H1 (cell line): ENCODE data around the gene STEAP2. TPM values are rescaled to one million over a fixed set of nuclear protein-coding genes. Genes with fewer than 3 reads are reported as not detected.

Experiments used
- CTCF ChIA-PET: fragments of 300-600 bp; sonication (Branson Sonifier 250); formaldehyde crosslinking; loops from one replicate; lab custom pipeline; 2021; ENCODE audit not compliant: partially characterized antibody; lab: Charles Lee
- POLR2A ChIA-PET: fragments of 300-600 bp; sonication (Branson Sonifier 250); formaldehyde crosslinking; loops from one replicate; lab custom pipeline; 2021; ENCODE audit warnings: inconsistent platforms; ENCODE audit not compliant: partially characterized antibody; lab: Charles Lee
- DNase-seq, 2 experiments: peaks; one replicate each; pipeline versions ENCODE4 v3.0.0 to v3.0.0-alpha.2; 2010 to 2022; ENCODE audit warnings: low spot score in 2 of 2, low read depth in 1 of 2, mixed read lengths in 1 of 2
- FAIRE-seq: peaks from 2 replicates; lab custom pipeline; 2011; peaks lifted over from hg19 to GRCh38; lab: Jason Lieb, UNC
- H2AFZ ChIP-seq: 2 replicates; pipeline ENCODE4 v1.8.1; 2012; ENCODE audit warnings: low read length, inconsistent platforms
- H2AK5ac ChIP-seq: 2 replicates; pipeline ENCODE4 v1.6.1; 2013; ENCODE audit warnings: low read depth, low read length
- H2BK120ac ChIP-seq: replicated peaks from 2 replicates; pipeline ENCODE3; 2013; ENCODE audit warnings: low read depth, low read length, inconsistent platforms
- H2BK12ac ChIP-seq: 2 replicates; pipeline ENCODE4 v1.6.1; 2013; ENCODE audit warnings: low read depth, low read length
- H2BK15ac ChIP-seq: 2 replicates; pipeline ENCODE4 v1.6.1; 2013; ENCODE audit warnings: low read length
- H2BK20ac ChIP-seq: 2 replicates; pipeline ENCODE4 v1.6.1; 2013; ENCODE audit warnings: low read length
- H2BK5ac ChIP-seq: 2 replicates; pipeline ENCODE4 v1.6.1; 2013; ENCODE audit warnings: low read depth, low read length
- H3K14ac ChIP-seq: 2 replicates; pipeline ENCODE4 v1.6.1; 2013; ENCODE audit warnings: inconsistent platforms; ENCODE audit not compliant: insufficient read length
- H3K18ac ChIP-seq: 2 replicates; pipeline ENCODE4 v1.6.1; 2013; ENCODE audit warnings: low read length; ENCODE audit errors: extremely low read depth
- H3K23ac ChIP-seq: 2 replicates; pipeline ENCODE4 v1.6.1; 2013; ENCODE audit warnings: inconsistent platforms; ENCODE audit not compliant: insufficient read length
- H3K23me2 ChIP-seq: 2 replicates; pipeline ENCODE4 v1.6.1; 2013; ENCODE audit warnings: low read depth, low read length
- H3K27ac ChIP-seq: 2 replicates; pipeline ENCODE4 v1.6.1; 2011; ENCODE audit warnings: low read depth, low read length, inconsistent platforms
- H3K27me3 ChIP-seq, 4 experiments: replicated peaks in 1 of 4; 1 replicate in 1 of 4; 2 replicates in 3 of 4; pipeline versions ENCODE4 v1.6.1 to v1.8.1; 2011 to 2013; ENCODE audit warnings: low read length in 3 of 4, mild to moderate bottlenecking in 3 of 4, inconsistent platforms in 2 of 4, mixed read lengths in 2 of 4, moderate library complexity in 1 of 4; ENCODE audit not compliant: control insufficient read depth in 3 of 4, insufficient read depth in 3 of 4; ENCODE audit errors: extremely low read depth in 1 of 4
- H3K36me3 ChIP-seq, 4 experiments: 2 replicates each; pipeline versions ENCODE4 v1.6.1 to v1.8.1; 2011 to 2013; ENCODE audit warnings: mild to moderate bottlenecking in 4 of 4, low read length in 3 of 4, moderate library complexity in 2 of 4, control low read depth in 1 of 4, inconsistent platforms in 1 of 4; ENCODE audit not compliant: insufficient read depth in 4 of 4, control insufficient read depth in 2 of 4
- H3K4ac ChIP-seq: replicated peaks from 2 replicates; pipeline ENCODE3; 2013; ENCODE audit warnings: low read length, low read depth, mixed read lengths, inconsistent platforms; ENCODE audit not compliant: insufficient read length
- H3K4me1 ChIP-seq, 4 experiments: replicated peaks in 1 of 4; 1 replicate in 1 of 4; 2 replicates in 3 of 4; pipeline versions ENCODE4 v1.6.1 to v1.8.1; 2011 to 2013; ENCODE audit warnings: low read length in 3 of 4, inconsistent platforms in 2 of 4, mixed read lengths in 1 of 4; ENCODE audit not compliant: insufficient read depth in 4 of 4, control insufficient read depth in 3 of 4
- H3K4me2 ChIP-seq, 2 experiments: 2 replicates each; pipeline versions ENCODE4 v1.6.1 to v1.8.1; 2011 to 2013; ENCODE audit warnings: low read depth in 2 of 2, low read length in 2 of 2, control low read depth in 1 of 2, inconsistent platforms in 1 of 2, mild to moderate bottlenecking in 1 of 2; ENCODE audit not compliant: insufficient read depth in 1 of 2
- H3K4me3 ChIP-seq, 4 experiments: fragments of 200-600, 300-600 bp in 1 of 4; sonication (generic), shearing (Covaris generic), sonication (Bioruptor Twin) in 1 of 4; 2 replicates each; pipeline versions ENCODE4 v1.5.1 to v1.8.1; 2011 to 2016; ENCODE audit warnings: low read length in 4 of 4, low read depth in 3 of 4, control low read depth in 2 of 4, inconsistent platforms in 2 of 4, mild to moderate bottlenecking in 2 of 4, mixed read lengths in 1 of 4, moderate library complexity in 1 of 4; ENCODE audit not compliant: insufficient read depth in 2 of 4; ENCODE audit errors: extremely low read depth in 1 of 4
- H3K56ac ChIP-seq: replicated peaks from 2 replicates; pipeline ENCODE3; 2013; ENCODE audit warnings: low read depth, mild to moderate bottlenecking, mixed read lengths, low read length, inconsistent platforms; ENCODE audit not compliant: insufficient read length
- H3K79me1 ChIP-seq: 2 replicates; pipeline ENCODE4 v1.6.1; 2013; ENCODE audit warnings: low read depth, low read length, control low read depth
- H3K79me2 ChIP-seq, 2 experiments: 2 replicates each; pipeline versions ENCODE4 v1.6.1 to v1.8.1; 2012 to 2013; ENCODE audit warnings: low read length in 2 of 2, mild to moderate bottlenecking in 2 of 2, inconsistent platforms in 1 of 2; ENCODE audit not compliant: insufficient read depth in 2 of 2, control insufficient read depth in 1 of 2
- H3K9ac ChIP-seq, 4 experiments: replicated peaks in 1 of 4; 1 replicate in 1 of 4; 2 replicates in 3 of 4; pipeline versions ENCODE4 v1.6.1 to v1.8.1; 2011 to 2013; ENCODE audit warnings: low read depth in 3 of 4, low read length in 3 of 4, control low read depth in 2 of 4, mild to moderate bottlenecking in 2 of 4, moderate library complexity in 2 of 4, inconsistent platforms in 1 of 4; ENCODE audit errors: extremely low read depth in 1 of 4
- H3K9me3 ChIP-seq, 2 experiments: 2 replicates each; pipeline versions ENCODE4 v1.6.1 to v1.8.1; 2012 to 2013; ENCODE audit warnings: mild to moderate bottlenecking in 2 of 2, moderate library complexity in 2 of 2, control low read depth in 1 of 2, inconsistent platforms in 1 of 2, low read depth in 1 of 2, low read length in 1 of 2, mixed read lengths in 1 of 2; ENCODE audit not compliant: insufficient read depth in 2 of 2
- H4K20me1 ChIP-seq, 2 experiments: replicated peaks in 1 of 2; 2 replicates each; pipeline versions ENCODE3 to v1.8.1; 2011 to 2013; ENCODE audit warnings: inconsistent platforms in 2 of 2, low read length in 2 of 2, mild to moderate bottlenecking in 1 of 2; ENCODE audit not compliant: insufficient read depth in 2 of 2, control insufficient read depth in 1 of 2
- H4K5ac ChIP-seq: 2 replicates; pipeline ENCODE4 v1.6.1; 2013; ENCODE audit warnings: low read length, low read depth, mixed read lengths, inconsistent platforms; ENCODE audit not compliant: insufficient read length
- H4K8ac ChIP-seq: 2 replicates; pipeline ENCODE4 v1.8.0; 2013; ENCODE audit warnings: mild to moderate bottlenecking, moderate library complexity, low read length, inconsistent platforms; ENCODE audit not compliant: insufficient read depth; ENCODE audit errors: extremely low read depth
- H4K91ac ChIP-seq: replicated peaks from 2 replicates; pipeline ENCODE3; 2013; ENCODE audit warnings: low read length, mixed read lengths, inconsistent platforms; ENCODE audit not compliant: insufficient read length
- CHD1 ChIP-seq: IDR thresholded peaks from 2 replicates; pipeline ENCODE4 v1.6.1; 2012; ENCODE audit warnings: low read depth, low read length, improper control_type of control experiment
- CTBP2 ChIP-seq: IDR thresholded peaks from 2 replicates; pipeline ENCODE4 v1.7.0; 2011; ENCODE audit warnings: borderline replicate concordance, mild to moderate bottlenecking, moderate library complexity, mixed read lengths, low read length; ENCODE audit not compliant: insufficient read depth, insufficient read length
- CTCF ChIP-seq, 3 experiments: IDR thresholded peaks; 1 replicate in 2 of 3; 2 replicates in 1 of 3; pipeline versions ENCODE4 v1.5.1 to v1.6.1; 2011; ENCODE audit warnings: low read length in 3 of 3, mild to moderate bottlenecking in 3 of 3, inconsistent platforms in 2 of 3, low read depth in 1 of 3, moderate library complexity in 1 of 3; ENCODE audit not compliant: insufficient read depth in 1 of 3; ENCODE audit errors: control extremely low read depth in 1 of 3
- FOSL1 ChIP-seq: IDR thresholded peaks from 2 replicates; pipeline ENCODE4 v1.6.1; 2011; ENCODE audit warnings: mild to moderate bottlenecking, low read depth, low read length, moderate library complexity; ENCODE audit not compliant: insufficient read depth
- HDAC6 ChIP-seq: IDR thresholded peaks from one replicate; pipeline ENCODE4 v1.7.1; 2012; ENCODE audit warnings: low read depth, mild to moderate bottlenecking, inconsistent platforms, low read length, moderate library complexity
- KDM5A ChIP-seq: fragments of 200-600 bp; IDR thresholded peaks from 2 replicates; pipeline ENCODE4 v1.7.1; 2012; ENCODE audit warnings: mild to moderate bottlenecking, low read length, inconsistent platforms, mixed read lengths
- NRF1 ChIP-seq: IDR thresholded peaks from 2 replicates; pipeline ENCODE4 v1.6.1; 2011; ENCODE audit warnings: mild to moderate bottlenecking, low read depth, low read length, improper control_type of control experiment
- POU5F1 ChIP-seq: IDR thresholded peaks from 2 replicates; pipeline ENCODE4 v1.6.1; 2011; ENCODE audit warnings: low read depth, mild to moderate bottlenecking, low read length, moderate library complexity
- SP4 ChIP-seq: IDR thresholded peaks from 2 replicates; pipeline ENCODE4 v1.6.1; 2012; ENCODE audit warnings: low read length, inconsistent platforms
- SUZ12 ChIP-seq: fragments of 200-600 bp; sonication (generic); IDR thresholded peaks from 2 replicates; pipeline ENCODE4 v1.6.1; 2012; ENCODE audit warnings: mild to moderate bottlenecking, inconsistent platforms, low read length, moderate library complexity, mixed read lengths
- USF2 ChIP-seq: IDR thresholded peaks from 2 replicates; pipeline ENCODE4 v1.6.1; 2011; ENCODE audit warnings: low read length, improper control_type of control experiment
- WGBS, 2 experiments: shearing (Covaris generic) in 1 of 2; methylation state at CpG; one replicate each; pipeline versions ENCODE4 v1.1.6 to v1.1.7; 2013 to 2015; ENCODE audit warnings: low lambda C conversion rate in 2 of 2, mixed read lengths in 2 of 2, inconsistent platforms in 1 of 2, low coverage in 1 of 2, missing lambda C conversion rate in 1 of 2; ENCODE audit not compliant: insufficient replicate concordance in 2 of 2, insufficient coverage in 1 of 2, insufficient read length in 1 of 2; ENCODE audit errors: extremely low coverage in 1 of 2, missing lambda C conversion rate in 1 of 2; 5-methylcytosine and 5-hydroxymethylcytosine counted together
- polyA plus RNA-seq, 7 experiments: library from polyadenylated mRNA; depleted of rRNA in 3 of 7; stranded (reverse) in 5 of 7; unstranded in 2 of 7; fragments of >200 nt in 5 of 7; fragments of 200-250 nt in 2 of 7; gene quantifications; 1 replicate in 5 of 7; 2 replicates in 1 of 7; 4 replicates in 1 of 7; pipeline versions ENCODE4 v1.2.1 to v1.2.3, GENCODE V29; 2011 to 2013; ENCODE audit warnings: missing spikeins in 2 of 7, mixed read lengths in 2 of 7
- total RNA-seq: library from RNA; stranded (reverse); fragmentation: NEBNext Ultra II Directional; extraction: Animal tissue kit (Norgen Biotek cat#: 25700); gene quantifications from 2 replicates; pipeline ENCODE4 v1.2.1, GENCODE V29; 2021

The STEAP2 gene
- total and polyA plus RNA-seq, 2 of the 8 experiments (the other 6 are each of a cell fraction or from before 2014, with no cell fraction given) = 13.4 to 18.4 TPM

- Histone ChIP-seq H2AK5ac (no peak overlapping the region), H3K79me1 (no peaks in the 10 kb centered on the region), H2BK12ac (no peak overlapping the region), H3K9me3 (no peaks in the 10 kb centered on the region), H3K23ac (no peak overlapping the region), H4K5ac (no peak overlapping the region), H2BK15ac (no peak overlapping the region), H4K91ac (no peak overlapping the region), H3K14ac (no peak overlapping the region), H3K9ac (no peak overlapping the region), H4K8ac (no peak overlapping the region), H2AFZ (no peak overlapping the region), H2BK120ac (no peak overlapping the region), H3K27ac (no peak overlapping the region), H3K23me2 (no peaks in the 10 kb centered on the region; the same call in 1 of the 2 replicates), H3K27me3 (no peaks in the 10 kb centered on the region), H3K36me3 (peaks cover 0 to 4% (median 0%) of the 10 kb centered on the region in 4 experiments; a peak in 1 of 8 replicates), H4K20me1 (no peaks in the 10 kb centered on the region), H2BK20ac (no peak overlapping the region), H3K56ac (no peak overlapping the region), H3K79me2 (no peaks in the 10 kb centered on the region), H3K18ac (no peak overlapping the region), H3K4me2 (no peak overlapping the region), H3K4me3 (no peak overlapping the region), H2BK5ac (no peak overlapping the region), H3K4ac (no peak overlapping the region), H3K4me1 (no peaks in the 10 kb centered on the region)
- CTCF ChIA-PET = interaction anchor here (0.7 kb wide), 1 partner anchor 97 kb away, joined by 3 read pairs; no protein-coding TSS in a partner anchor
- DNase-seq (no peak), FAIRE-seq (no peak)
- POLR2A ChIA-PET = no interaction called here
- WGBS, 2 experiments = 91% methylated on average over 5 of the region's 5 CpGs; no CpG with 5 or more reads in 1 of the 2 experiments
- no peak for TF ChIP-seq SP4
- no peak for TF ChIP-seq NRF1
- no peak for TF ChIP-seq HDAC6
- no peak for TF ChIP-seq SUZ12
- no peak for TF ChIP-seq CHD1
- no peak for TF ChIP-seq CTBP2
- no peak for TF ChIP-seq USF2
- no peak for TF ChIP-seq POU5F1
- no peak for TF ChIP-seq CTCF (IDR thresholded peaks at IDR 0.05; ENCODE audit: control extremely low read depth in 1 of 3, insufficient read depth in 1 of 3, low read depth in 1 of 3, low read length in 3 of 3)
- TF ChIP-seq FOSL1 = no peak
- TF ChIP-seq KDM5A = no peak
Measured at GRCh38 chr7:90163534-90163933, 48.0 kb upstream of the STEAP2 start.
